HG03196 (cell line): ENCODE results near the gene TMEM203.

Experiments used
- ATAC-seq: cut with Tn5 transposase; IDR thresholded peaks from one replicate; pipeline ENCODE4 v1.9.1; 2021; ENCODE audit not compliant: unreplicated experiment

Gene TMEM203

GRCh38 chr9:137219757-137220316, 14.4 kb upstream of the TMEM203 start:
- no peak for ATAC-seq

DNA sequence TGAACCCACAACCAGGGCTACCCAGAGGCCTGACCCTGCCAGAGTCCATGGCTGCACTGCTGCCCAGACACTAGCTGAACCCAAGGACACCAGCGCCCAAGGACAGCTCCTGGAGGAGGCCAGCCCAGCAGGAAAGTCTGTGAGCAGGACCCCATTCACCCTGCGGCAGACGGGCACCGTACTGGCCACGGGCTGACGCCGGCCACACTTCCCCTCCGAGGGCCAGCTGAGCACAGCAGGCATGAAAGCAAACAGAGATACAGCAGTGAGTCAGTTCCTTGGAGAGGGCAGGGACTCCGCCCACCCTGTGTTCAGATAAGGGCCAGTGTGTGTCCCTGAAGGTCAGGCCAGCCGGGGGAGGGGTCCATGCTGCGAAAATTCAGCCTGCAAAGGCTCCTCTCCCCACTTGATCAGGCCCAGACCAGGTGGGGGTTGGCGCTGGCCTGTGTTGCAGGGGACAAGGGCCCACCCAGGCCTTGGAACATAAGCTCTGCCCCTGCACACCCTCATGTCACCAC, 13.4 kb upstream of the TMEM203 start:
- ATAC-seq, result no peak

GRCh38 chr9:137218212-137218753, 12.8 kb upstream of the TMEM203 start:
- ATAC-seq, result no peak

DNA sequence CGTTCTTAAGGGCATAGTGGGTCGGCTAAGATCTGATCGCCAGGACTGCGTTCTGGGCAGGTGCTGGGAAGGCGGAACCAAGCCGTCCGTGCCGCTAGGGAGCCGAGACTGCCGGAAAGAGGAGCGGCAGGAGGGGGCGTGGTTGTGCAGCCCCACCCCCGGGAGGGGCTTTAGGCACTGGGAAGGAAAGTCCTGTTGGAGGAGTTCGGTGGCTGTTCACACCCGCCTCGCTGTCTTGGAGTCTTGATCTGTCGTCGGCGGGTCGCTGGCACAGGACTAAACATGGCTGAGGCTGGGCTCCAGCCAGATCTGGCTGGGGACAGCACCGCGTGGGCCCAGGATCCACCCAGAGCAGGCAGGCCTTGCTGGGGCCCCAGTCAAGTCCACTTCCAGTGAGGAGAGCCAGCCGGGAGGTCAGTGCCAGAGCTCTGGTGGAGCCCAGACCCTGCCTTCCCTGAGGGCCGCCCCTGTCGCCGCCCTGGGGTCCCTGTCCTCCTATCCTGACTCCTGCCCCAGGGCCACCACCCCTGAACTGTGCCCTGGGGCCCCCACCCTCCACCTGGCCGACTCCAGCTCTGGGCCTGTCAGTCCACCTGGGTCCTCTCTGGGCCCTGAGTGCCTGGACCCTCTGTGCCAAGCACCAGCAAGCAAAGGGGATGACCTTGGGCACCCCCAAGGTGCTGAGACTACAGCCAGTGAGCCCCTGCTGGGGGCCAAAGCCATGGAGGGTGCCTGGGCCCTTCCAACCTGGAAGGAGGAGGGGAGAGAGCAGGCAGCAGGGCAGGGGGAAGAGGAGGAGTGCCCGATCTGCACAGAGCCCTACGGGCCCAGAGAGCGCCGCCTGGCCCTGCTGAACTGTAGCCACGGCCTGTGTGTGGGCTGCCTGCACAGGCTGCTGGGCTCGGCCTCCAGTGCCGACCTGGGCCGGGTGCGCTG, 12.1 kb upstream of the TMEM203 start:
- ATAC-seq, result no peak

GRCh38 chr9:137216188-137216965, 10.9 kb upstream of the TMEM203 start:
- ATAC-seq, result no peak

- ATAC-seq, result no peak
Measured at GRCh38 chr9:137215196-137215986, 9.9 kb upstream of the TMEM203 start.

DNA sequence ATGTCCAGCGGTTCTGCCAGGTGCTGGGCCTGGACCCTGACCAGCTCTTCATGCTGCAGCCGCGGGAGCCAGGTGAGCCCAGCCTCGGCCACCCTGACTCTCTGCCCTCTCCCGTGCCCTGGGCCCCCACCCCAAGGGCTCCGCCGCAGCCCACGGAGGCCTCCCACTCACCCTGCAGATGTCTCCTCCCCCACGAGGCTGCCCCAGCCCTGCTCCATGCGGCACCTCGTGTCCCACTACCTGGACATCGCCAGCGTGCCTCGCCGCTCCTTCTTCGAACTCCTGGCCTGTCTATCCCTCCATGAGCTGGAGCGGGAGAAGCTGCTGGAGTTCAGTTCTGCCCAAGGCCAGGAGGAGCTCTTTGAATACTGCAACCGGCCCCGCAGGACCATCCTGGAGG, 9.2 kb upstream of the TMEM203 start:
- no peak for ATAC-seq

DNA sequence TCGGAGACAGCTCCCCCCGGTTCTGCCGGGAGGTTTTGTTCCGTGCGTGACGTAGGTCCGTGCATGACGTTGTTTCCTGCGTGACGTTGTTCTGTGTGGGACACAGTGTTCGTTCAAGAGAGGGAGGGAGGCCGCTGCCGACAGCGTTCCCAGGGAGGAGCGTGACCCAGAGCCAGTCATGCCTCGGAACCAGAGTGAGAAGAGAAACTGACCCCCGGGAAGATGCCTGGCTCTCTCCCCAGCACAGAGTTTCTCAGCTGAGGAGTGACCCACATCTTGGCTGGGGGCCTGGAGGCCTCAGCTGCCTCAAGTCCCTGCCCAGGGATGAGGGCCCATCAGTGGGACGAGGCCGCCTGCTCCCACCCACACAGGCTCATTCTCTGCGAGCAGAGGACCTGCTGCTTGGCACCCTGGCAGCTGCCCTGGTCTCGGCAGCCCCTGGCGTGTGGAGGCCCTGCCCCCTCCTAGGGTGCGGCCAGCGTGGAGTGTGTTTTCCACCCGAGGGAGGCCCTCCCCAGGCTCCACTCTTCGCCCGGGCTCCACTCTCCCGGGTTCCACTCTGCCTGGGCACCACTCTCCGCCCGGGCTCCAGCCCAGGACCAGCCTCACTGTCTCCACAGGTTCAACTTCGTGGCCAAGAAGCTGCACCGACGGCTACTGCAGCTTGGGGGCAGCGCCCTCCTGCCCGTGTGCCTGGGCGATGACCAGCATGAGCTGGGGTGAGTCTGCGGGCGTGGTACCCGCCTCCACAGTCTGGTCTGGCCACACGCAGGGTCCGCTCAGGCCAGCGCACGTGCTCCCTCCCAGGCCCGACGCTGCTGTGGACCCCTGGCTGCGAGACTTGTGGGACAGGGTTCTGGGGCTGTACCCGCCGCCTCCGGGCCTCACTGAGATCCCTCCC, 8.0 kb upstream of the TMEM203 start:
- no peak for ATAC-seq

DNA sequence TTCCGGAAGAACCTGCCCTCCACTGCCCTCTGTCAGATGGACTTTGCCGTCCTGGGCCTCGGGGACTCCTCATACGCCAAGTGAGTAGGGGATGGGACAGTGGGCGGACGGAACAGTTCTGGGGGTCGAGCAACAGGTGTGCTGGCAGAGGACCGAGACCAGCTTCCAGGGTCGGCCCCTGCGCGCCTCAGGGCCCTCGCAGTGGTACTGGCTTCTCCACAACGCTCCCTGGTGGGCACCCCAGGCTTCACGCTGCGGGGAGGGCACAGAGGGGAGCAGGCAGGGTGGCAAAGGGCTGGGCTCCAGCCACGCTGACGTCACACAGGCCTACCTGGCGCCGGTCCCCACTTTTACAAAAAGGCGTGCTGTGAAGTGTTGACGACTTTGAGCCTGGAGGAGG, 7.1 kb upstream of the TMEM203 start:
- no peak for ATAC-seq

DNA sequence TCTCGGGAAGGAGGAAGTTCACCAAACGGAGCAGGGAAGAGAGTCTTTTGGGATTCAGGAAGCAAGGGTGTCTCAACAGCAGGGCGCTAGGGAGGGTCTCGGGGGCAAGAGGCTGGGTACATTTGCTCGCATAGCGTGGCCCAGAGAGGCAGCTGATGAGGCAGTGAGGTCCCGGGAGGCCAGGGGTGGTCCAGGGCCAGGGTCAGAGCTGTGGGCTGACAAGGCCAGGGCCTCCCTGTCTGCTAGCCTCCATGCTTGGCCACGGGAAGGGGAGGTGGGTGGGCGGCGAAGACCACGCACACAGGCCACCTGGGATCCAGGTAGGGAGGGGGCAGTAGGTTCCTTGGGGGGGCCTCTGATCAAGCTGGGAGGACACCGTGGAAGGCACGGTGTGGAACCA, 6.1 kb upstream of the TMEM203 start:
- ATAC-seq, result no peak

DNA sequence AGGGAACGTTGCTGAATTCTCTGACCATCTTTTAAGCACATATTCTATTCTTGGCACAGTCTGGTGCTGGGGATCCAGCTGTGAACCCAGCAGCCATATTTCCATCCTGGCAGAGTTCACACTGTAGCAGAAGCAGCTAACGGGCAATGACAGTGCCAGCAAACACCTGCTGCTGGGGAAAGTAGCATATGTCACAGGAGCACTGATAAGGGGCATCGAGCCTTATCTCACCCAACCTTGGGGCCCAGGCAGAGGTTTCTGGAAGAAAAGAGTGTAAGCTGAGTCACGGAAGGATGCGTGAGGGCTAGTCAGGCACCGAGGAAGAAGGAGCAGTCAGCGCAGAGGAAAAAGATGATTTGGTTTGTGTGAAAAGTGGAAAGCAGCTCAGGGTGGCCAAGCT, 1.2 kb upstream of the TMEM203 start:
- ATAC-seq, result no peak

- ATAC-seq, result no peak
Measured at GRCh38 chr9:137204731-137205125, 720 bp downstream of the TMEM203 start.

- no peak for ATAC-seq
Measured at GRCh38 chr9:137202966-137203365, 2.5 kb downstream of the TMEM203 start.

- ATAC-seq, result no peak
Measured at GRCh38 chr9:137201205-137201868, 4.1 kb downstream of the TMEM203 start.

DNA sequence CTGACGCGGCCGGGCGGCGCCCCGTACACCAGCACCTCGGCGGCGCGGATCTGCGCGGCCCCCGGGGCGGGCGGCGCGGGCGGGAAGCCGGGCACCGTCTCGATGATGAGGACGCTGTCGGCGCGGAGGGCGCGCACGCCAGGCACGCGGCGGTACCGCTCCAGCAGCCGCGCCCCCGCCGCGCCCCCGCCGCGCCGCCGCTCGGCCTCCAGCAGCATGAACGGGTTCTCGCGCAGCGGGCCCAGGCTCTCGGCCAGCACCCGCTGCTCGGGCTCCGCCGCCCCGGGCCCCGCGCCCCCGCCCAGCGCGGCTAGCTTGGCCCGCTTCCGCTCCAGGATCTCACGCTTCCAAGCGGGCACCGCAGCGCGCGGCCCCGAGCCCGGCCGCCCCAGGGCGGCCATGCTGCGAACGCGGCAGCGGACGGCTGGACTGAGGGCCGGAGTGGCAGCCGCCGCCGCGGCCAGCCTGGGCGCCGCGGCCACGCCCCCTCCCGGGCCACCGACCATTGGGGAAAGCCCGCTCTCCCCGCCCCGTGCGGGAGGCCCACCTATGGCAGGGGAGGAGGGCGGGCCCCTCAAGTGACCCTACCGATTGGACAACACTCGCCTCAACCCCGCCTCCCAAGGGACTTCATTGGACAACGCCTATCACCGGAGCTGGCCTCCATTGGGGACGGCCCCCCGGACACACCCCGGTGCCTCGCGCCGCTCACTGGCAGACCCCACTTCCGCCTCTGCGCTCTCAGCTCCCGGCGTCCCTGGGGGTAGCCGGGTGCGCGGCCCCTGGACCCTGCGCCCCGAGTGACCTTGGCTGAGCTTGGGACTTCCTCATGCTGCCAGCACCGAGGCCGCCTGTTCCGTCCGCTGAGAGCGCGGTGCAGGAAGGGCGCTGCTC, 4.9 kb downstream of the TMEM203 start, which contains the start of gene TPRN:
TSS of gene TPRN (minus strand) at position 431 of the 894 bp plus-strand sequence. CDS start at position 401, 30 bp downstream.
- peak; percentile 85 for ATAC-seq

DNA sequence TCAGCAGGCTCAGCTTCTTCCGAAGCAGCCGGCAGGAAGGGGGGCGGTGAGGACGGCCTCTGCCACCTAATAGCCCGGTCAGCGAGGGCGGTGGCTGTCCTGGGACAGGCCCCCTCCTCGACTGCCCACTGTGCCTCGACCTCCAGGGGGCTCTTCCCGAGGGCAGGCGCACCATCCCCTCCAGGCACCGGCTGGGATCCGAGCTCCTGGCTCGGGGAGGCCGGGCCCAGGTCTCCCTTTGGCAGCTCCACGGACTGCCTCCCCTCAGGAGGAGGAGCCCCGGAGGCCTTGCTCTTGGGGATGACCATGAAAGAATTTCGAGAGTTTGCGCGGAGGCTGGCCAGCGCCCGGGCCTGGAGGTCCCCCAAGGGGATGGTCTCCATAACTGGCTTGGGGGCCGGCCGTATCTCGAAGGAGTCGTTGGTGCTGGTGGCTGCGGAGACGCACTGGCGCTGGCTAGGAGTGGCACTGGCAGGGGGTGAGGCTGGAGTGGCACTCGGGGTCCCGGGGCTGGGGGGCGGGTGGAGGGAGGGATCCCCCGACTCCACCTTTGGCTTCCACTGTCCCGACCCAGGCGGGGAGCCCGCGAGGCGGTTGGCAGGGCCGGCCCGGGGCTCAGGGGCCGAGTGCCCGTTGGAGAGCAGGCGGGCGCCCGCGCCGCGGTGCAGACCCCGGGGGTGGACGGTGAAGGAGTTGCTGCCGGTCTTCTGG, 5.9 kb downstream of the TMEM203 start:
- ATAC-seq, result no peak

GRCh38 chr9:137198902-137199283, 6.6 kb downstream of the TMEM203 start:
- no peak for ATAC-seq
